ENCODE results near the gene YWHAE.

The YWHAE gene

DNA sequence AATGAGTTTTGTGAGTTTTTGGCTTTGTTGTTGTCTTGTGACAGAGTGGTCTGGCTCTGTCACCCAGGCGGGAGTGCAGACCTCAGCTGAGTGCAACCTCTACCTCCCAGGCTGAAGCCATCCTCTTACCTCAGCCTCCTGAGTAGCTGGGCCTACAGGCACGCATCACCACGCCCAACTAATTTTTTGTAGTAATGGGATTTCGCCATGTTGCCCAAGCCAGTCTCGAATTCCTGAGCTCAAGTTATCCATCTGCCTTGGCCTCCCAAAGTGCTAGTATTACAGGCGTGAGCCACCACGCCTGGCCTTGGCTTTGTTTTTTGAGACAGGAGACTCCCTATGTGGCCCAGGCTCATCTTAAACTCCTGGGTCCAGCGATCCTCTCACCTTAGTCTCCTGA, 40.9 kb upstream of the YWHAE start:
- 0 out of 2 replicates have a peak, but pooled peaks have one; percentile 12 for TF ChIP-seq POLR2AphosphoS5 (IDR thresholded peaks at IDR 0.05; ENCODE audit: low read depth, low read length)
- TF ChIP-seq, protein P1, sequence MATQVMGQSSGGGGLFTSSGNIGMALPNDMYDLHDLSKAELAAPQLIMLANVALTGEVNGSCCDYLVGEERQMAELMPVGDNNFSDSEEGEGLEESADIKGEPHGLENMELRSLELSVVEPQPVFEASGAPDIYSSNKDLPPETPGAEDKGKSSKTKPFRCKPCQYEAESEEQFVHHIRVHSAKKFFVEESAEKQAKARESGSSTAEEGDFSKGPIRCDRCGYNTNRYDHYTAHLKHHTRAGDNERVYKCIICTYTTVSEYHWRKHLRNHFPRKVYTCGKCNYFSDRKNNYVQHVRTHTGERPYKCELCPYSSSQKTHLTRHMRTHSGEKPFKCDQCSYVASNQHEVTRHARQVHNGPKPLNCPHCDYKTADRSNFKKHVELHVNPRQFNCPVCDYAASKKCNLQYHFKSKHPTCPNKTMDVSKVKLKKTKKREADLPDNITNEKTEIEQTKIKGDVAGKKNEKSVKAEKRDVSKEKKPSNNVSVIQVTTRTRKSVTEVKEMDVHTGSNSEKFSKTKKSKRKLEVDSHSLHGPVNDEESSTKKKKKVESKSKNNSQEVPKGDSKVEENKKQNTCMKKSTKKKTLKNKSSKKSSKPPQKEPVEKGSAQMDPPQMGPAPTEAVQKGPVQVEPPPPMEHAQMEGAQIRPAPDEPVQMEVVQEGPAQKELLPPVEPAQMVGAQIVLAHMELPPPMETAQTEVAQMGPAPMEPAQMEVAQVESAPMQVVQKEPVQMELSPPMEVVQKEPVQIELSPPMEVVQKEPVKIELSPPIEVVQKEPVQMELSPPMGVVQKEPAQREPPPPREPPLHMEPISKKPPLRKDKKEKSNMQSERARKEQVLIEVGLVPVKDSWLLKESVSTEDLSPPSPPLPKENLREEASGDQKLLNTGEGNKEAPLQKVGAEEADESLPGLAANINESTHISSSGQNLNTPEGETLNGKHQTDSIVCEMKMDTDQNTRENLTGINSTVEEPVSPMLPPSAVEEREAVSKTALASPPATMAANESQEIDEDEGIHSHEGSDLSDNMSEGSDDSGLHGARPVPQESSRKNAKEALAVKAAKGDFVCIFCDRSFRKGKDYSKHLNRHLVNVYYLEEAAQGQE (IDR thresholded peaks at IDR 0.05; ENCODE audit: insufficient read depth in 1 of 2, low read depth in 2 of 2, low read length in 2 of 2), result no peak

DNA sequence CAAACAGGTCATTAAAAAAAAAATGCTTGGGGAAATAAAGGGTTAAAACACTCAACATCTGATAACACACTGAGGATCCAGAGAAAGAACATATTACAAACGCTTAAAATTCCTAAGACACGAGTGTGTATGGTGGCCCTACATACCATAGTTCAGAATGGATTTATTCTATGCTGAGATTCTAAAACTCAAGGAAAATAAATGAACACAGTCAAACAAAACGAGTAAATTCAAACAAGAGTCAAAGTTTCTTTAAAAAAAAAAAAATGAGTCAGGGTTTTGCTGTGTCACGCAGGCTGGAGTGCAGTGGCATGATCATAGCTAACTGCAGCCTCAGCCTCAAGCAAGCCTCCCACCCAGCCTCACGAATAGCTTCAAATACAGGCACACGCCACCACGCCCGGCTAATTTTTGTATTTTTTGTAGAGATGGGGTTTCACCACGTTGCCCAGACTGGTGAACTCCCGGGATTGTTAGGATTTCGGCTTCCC, 38.6 kb upstream of the YWHAE start:
- TF ChIP-seq FOXP2 (optimal IDR thresholded peaks at IDR 0.05; ENCODE audit: borderline replicate concordance, extremely low read depth, extremely low read length, insufficient read depth), result no peak
- no peak for TF ChIP-seq TAF1 (IDR thresholded peaks at IDR 0.05; ENCODE audit: borderline replicate concordance, insufficient read depth, low read length)
- TF ChIP-seq SIN3A (IDR thresholded peaks at IDR 0.05; ENCODE audit: borderline replicate concordance, insufficient read depth, low read length), result no peak
- TF ChIP-seq, protein P1 (IDR thresholded peaks at IDR 0.05; ENCODE audit: insufficient read depth in 1 of 2, low read depth in 2 of 2, low read length in 2 of 2), result no peak
- no peak for TF ChIP-seq POLR2AphosphoS5 (IDR thresholded peaks at IDR 0.05; ENCODE audit: low read depth, low read length)

DNA sequence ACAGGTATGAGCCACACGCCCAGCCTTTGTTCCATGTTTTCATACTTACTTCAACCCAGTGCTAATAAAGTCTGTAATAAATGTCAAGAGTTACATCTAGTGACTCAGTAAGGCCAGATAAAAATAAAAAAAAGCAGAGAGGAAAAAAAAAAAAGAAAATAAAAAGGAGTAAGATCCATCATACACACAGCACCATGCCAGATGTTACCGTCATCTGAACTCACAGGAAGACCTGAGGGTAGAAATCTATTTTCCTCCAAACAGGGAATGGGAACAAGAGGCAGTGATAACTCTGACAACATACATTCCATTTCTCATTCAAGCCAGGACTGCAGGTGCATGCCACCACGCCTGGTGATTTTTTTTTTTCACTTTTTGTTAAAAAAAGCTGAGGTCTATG, 35.3 kb upstream of the YWHAE start:
- TF ChIP-seq FOXP2 (optimal IDR thresholded peaks at IDR 0.05; ENCODE audit: borderline replicate concordance, extremely low read depth, extremely low read length, insufficient read depth) (no peak), SIN3A (IDR thresholded peaks at IDR 0.05; ENCODE audit: borderline replicate concordance, insufficient read depth, low read length) (no peak), TAF1 (IDR thresholded peaks at IDR 0.05; ENCODE audit: borderline replicate concordance, insufficient read depth, low read length) (no peak), POLR2AphosphoS5 (IDR thresholded peaks at IDR 0.05; ENCODE audit: low read depth, low read length) (no peak)
- TF ChIP-seq, protein P1 (IDR thresholded peaks at IDR 0.05; ENCODE audit: insufficient read depth in 1 of 2, low read depth in 2 of 2, low read length in 2 of 2), result no peak

DNA sequence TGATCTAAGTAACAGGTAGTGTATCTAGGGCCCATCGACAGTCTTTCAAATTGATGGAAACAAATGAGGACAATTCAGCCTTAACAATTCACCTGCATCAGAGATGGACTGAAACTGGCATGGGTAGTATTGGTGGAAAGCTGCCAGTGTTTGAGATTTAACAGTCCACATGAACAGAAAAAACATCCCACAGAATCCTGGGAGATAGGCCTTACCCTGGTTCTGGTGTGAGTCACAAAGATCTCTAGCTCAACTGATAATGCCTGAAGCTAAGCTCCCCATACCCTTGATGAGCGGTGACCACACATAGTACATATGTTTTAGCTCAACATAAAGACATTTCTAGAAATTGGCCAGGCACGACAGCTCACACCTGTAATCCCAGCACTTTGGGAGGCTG, 34.1 kb upstream of the YWHAE start:
- TF ChIP-seq, protein P1 (IDR thresholded peaks at IDR 0.05; ENCODE audit: insufficient read depth in 1 of 2, low read depth in 2 of 2, low read length in 2 of 2), result no peak
- TF ChIP-seq FOXP2 (optimal IDR thresholded peaks at IDR 0.05; ENCODE audit: borderline replicate concordance, extremely low read depth, extremely low read length, insufficient read depth), result no peak
- no peak for TF ChIP-seq TAF1 (IDR thresholded peaks at IDR 0.05; ENCODE audit: borderline replicate concordance, insufficient read depth, low read length)
- TF ChIP-seq SIN3A (IDR thresholded peaks at IDR 0.05; ENCODE audit: borderline replicate concordance, insufficient read depth, low read length), result no peak
- TF ChIP-seq POLR2AphosphoS5 (IDR thresholded peaks at IDR 0.05; ENCODE audit: low read depth, low read length), result no peak

DNA sequence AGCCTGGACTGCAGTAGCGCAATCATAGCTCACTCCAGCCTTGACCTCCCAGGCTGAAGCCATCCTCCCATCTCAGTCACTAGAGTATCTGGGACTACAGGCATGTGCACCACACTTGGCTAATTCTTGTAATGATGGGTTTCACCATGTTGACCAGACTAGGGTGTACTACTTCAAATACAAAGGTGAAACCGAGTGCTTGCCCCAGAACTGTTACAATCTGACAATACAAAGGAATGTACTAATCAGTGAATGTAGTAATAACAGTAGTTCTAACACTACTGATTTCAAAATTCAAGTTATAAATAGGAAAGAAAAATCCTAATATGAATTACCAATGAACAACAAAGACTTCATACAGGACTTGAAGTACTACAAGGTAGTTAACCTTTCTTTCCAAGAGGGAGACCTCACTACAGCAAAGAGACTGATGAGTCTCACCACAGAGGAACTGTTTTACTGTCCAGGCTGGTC, 31.6 kb upstream of the YWHAE start:
- TF ChIP-seq FOXP2 (optimal IDR thresholded peaks at IDR 0.05; ENCODE audit: borderline replicate concordance, extremely low read depth, extremely low read length, insufficient read depth), result no peak
- TF ChIP-seq, protein P1 (IDR thresholded peaks at IDR 0.05; ENCODE audit: insufficient read depth in 1 of 2, low read depth in 2 of 2, low read length in 2 of 2), result no peak
- no peak for TF ChIP-seq SIN3A (IDR thresholded peaks at IDR 0.05; ENCODE audit: borderline replicate concordance, insufficient read depth, low read length)
- no peak for TF ChIP-seq POLR2AphosphoS5 (IDR thresholded peaks at IDR 0.05; ENCODE audit: low read depth, low read length)
- TF ChIP-seq TAF1 (IDR thresholded peaks at IDR 0.05; ENCODE audit: borderline replicate concordance, insufficient read depth, low read length), result no peak

Measured in PFSK-1 (cell line).